ENCODE measurements around the gene LRRC10.
A peak's percentile ranks its signal among the peaks of the same experiment; 100 is the strongest.

LRRC10 gene, protein sequence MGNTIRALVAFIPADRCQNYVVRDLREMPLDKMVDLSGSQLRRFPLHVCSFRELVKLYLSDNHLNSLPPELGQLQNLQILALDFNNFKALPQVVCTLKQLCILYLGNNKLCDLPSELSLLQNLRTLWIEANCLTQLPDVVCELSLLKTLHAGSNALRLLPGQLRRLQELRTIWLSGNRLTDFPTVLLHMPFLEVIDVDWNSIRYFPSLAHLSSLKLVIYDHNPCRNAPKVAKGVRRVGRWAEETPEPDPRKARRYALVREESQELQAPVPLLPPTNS

DNA sequence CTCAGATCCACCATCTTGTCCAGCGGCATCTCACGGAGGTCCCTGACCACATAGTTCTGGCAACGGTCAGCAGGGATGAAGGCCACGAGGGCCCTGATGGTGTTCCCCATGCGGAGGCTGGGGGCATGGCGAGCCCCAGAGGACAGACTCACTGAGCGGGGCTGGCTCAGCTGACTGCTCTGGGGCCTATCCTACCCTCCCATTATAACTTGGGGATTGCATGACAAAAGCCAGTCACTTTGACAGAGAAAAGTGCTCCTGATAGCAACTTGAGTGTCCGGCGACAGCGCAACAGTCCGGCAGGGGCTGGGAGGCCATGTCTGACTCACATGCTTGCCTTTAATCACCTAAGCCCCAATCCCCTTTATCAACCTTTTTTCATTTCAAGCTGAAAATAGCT lies at the start of gene LRRC10:
TSS of gene LRRC10 (minus strand) at position 179 of the 400 bp plus-strand sequence. CDS start at position 110, 69 bp downstream.
- DNase-seq (ENCODE audit: low read depth), result no peak
- H3K4me3 ChIP-seq (ENCODE audit: low read depth, low read length), result no peak within 1 kb of the TSS

DNA sequence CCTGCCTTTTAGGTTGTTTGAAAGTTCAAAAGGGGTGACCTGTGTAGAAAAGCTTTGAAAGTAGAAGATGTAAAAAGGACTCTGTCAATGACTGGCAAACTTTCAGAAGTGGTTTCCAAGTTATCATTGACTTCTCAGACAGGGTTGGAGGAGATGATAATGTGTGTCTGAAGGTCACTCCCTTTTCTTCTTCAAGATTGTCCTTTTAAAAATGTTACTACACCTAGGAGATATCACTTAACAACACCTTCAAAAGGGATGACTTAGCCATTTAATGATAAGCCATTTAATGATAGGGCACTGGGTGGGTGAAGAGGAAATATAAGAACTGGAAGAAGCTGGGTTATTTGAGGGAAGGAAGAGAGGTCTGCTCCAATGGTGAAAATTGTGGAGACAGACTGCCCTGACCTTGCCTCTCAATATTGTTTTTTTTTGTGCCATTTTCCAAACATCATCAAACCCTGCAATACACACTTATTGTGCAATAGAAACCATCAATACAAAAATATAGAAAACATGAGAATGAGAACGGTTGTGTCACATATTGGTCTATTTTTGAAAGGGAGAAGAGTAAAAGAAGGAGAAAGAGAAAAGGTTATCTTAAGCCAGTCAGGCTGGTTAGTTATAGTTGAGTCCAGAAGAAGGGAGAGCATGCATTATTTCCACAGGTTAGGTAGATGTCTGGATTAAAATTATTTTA lies 49.6 kb upstream of the LRRC10 start:
- DNase-seq (ENCODE audit: low read depth), result no peak
- H3K4me3 ChIP-seq (ENCODE audit: low read depth, low read length), result no peak overlapping the region

DNA sequence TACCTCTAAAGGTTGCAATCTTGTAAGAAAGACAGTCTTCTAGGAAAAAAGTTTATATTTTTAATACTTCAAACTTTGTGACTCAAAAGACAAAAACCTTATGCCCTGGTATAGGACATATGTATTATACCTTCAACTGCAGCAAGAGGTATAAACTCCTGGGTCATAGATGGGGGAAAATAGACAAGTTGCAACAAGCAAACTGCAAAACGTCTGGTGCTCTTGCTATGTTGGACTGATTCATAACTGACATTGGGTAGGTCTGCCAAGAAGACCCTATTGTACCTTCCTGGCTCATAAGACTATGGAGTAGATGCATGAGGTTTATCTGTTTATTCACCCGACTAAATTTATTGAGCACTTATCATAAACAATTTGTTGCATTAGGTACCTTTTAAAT lies 47.5 kb upstream of the LRRC10 start:
- DNase-seq (ENCODE audit: low read depth), result no peak
- no peak overlapping the region for H3K4me3 ChIP-seq (ENCODE audit: low read depth, low read length)

DNA sequence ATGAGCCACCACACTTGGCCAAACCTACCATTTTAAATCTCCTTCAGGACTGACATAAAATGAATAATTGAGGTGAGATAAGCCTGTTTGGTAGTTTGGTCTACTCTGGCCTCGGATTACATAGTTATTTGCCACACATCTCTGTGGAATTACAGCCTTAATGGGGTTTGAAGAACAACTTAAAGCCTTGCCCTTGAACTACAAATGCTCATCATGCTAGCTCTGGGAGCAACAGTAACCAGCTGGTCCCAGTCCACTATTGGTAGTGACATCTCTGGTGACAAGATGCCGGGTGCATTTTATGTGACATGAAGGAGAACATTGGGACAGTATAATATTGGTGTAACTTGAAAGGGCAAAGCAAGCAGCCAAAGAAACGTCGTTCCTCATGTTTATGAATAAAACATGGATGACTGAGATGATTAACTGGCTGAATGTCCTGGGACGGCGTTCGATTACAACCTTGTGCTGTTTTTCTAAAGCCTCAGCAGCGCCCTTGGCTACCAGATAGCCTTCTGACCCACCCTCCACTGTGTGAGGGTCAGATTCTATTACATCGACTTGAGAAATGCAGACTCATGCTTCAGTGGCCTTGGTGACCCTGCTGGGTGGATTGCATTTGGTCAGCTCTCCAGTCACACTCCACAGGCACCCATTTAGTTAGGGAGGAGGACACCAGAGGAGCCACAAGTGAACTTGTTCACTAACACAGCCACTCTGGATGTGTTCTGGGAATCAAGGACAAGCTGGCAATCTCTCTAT lies 46.9 kb upstream of the LRRC10 start:
- no peak overlapping the region for H3K4me3 ChIP-seq (ENCODE audit: low read depth, low read length)
- no peak for DNase-seq (ENCODE audit: low read depth)

DNA sequence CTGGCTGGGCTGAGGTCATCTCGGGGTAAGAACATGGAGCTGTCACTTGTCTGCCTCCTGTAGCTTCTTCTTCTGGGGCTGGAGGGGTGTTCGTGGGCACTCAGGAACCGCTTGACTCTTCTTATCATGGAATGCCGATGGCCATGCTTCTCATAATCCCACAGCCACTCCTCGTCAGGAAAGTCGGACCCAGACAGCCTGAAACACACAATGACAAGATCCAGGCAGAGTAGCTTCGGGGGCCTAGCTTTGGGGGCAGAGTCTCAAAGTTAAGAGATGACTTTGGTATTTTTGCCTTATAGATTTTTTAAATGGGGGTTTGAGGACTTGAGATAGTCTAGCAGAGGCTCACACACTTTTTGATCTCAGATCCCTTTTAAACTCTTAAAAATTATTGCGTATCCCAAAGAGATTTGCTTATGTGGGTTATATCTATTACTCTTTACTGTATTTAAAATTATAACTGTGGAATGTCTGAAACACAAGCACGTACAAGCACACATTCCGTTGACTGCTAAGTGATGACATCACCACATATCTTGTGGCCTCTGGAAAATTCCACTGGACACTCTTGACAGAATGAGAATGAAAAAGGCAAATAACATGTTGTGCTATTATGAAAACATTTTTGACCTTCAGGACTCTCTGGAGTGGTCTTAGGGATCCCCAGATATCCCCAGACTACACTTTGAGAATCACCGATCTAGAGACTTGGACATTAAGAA lies 45.1 kb upstream of the LRRC10 start:
- DNase-seq (ENCODE audit: low read depth), result peak; percentile 49

DNA sequence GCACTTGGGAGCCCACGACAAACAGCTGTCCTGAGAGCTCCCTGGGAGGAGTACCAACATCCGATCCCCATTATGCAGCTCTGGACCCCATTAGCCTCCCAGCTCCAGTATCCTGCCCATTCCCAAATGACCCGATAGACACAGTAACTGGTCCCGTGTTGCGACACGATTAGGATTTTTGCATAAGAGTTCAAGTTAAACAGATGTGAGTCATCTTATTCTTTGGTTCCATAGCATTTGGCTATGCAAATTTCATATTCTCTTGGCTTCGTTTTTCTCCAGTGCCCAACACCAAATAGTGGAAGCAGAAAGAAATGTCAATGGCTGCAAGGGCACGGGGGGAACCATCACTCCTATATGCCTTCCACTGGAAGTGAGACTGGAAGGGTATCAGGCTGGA lies 43.0 kb upstream of the LRRC10 start:
- no peak overlapping the region for H3K4me3 ChIP-seq (ENCODE audit: low read depth, low read length)
- DNase-seq (ENCODE audit: low read depth), result peak; percentile 23

More for the DNA sequence above, 45.1 kb upstream of the LRRC10 start:
- H3K4me3 ChIP-seq (ENCODE audit: low read depth, low read length), result no peak overlapping the region

DNA sequence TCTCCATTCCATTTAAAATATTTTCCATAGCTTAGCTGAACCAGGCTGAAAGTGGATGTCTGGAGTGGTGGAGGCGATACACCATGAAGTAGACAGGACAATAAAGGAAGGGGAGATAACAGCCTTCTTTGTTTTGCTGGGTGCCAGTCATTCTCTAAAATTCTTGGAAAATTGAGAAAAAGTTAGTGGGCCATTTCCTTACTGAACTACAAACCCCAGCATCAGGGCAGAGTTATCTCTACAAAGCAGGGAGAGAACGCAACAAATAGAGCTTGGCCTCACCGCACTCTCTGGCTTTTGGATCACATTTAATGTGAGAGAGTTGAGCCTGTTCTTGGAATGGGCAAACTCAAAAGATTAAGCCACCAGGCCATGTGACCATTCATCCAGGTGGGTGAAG lies 41.2 kb upstream of the LRRC10 start:
- DNase-seq (ENCODE audit: low read depth), result no peak
- H3K4me3 ChIP-seq (ENCODE audit: low read depth, low read length), result no peak overlapping the region

DNA sequence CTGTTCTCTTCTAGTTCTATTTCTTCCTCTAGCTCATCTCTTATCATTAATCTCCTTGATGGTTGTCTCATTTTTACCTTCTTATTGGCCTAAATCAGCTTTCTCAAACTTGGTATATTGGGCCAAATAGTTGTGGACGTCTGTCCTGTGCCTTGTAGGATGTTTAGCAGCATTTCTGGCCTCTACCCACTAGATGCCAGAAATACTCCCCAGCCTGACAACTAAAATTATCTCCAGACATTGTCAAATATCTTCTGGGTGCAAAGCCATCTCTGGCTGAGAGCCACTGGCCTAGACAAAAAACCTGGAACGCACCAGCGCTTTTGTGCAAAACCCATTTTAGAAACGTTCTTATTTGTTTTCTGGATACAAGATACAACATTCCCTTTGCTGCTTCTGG lies 38.8 kb upstream of the LRRC10 start:
- H3K4me3 ChIP-seq (ENCODE audit: low read depth, low read length), result no peak overlapping the region
- no peak for DNase-seq (ENCODE audit: low read depth)

DNA sequence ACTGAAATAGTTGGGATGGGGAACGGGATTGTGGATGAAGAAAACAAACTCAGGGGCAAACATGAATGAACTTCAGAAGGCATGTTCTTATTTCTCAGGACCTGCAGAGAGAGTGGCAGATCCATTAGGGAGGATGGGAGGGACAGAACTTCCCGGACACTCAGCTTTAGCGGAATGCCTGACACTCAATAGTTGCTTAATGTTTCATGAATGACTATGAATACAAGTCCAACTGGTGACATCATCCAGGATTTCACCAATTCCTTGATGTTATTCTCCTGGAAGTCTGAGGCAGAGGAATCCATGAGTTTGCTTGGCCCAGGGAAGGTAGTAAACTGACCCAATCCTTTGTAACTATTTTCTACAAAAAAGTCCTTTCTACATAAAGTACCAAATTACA lies 37.8 kb upstream of the LRRC10 start:
- peak; percentile 83 for DNase-seq (ENCODE audit: low read depth)
- H3K4me3 ChIP-seq (ENCODE audit: low read depth, low read length), result no peak overlapping the region

DNA sequence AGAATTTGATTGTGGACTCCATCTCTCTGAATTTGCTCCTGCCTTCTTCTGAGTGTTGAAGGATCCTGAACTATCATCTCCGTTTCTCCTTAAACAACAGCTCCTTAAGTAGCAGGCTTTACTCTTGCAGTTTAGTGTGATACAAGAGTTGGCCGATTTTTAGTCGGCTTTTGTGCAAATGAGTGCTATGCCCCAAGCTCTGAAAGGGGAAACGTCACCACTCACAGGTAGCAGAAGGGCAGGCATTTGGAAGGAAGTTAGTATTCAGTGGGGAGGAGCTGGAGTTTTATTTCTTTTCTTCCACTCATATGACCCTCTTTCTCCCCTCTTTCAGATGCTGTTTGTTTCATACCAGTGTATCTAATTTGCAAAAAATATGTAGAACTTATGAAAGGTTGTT lies 36.5 kb upstream of the LRRC10 start:
- no peak overlapping the region for H3K4me3 ChIP-seq (ENCODE audit: low read depth, low read length)
- no peak for DNase-seq (ENCODE audit: low read depth)

DNA sequence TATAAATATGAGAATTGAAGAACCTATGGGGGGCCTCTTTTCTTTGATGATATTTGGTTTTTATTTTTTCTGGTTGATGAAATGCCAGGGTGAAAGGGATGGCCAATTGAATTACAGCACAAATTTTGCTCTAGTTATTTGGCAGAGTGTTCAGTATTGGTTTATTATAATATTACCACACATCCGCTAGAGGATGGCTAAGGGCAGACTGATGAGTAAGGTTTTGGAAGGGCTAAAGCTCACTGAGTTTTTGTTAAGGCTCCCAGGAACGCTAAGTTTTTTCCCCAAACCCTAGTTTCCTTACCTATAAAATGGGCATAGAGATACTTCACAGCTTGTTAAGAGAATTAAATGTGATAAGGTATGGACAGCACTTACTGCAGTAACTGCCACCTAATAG lies 34.3 kb upstream of the LRRC10 start:
- no peak overlapping the region for H3K4me3 ChIP-seq (ENCODE audit: low read depth, low read length)
- DNase-seq (ENCODE audit: low read depth), result no peak

DNA sequence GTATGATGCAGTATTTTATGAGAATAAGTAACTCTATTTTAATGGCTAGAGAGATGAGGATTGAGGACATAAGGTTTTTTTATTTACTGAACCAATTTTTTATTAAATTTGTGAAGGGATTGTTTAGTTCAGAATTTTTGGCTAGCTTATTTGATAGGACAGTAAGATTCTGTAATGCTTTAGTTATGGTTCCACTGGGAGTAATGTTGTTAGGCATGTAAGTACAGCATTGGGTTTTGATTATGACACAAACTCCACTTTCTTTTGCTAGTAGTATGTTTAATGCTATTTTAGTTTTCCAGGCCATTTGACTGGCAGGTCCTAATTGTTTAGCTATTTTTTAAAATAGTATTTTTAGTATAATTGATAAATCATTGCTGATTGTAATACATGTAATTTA lies 33.8 kb upstream of the LRRC10 start:
- no peak for DNase-seq (ENCODE audit: low read depth)
- no peak overlapping the region for H3K4me3 ChIP-seq (ENCODE audit: low read depth, low read length)

DNA sequence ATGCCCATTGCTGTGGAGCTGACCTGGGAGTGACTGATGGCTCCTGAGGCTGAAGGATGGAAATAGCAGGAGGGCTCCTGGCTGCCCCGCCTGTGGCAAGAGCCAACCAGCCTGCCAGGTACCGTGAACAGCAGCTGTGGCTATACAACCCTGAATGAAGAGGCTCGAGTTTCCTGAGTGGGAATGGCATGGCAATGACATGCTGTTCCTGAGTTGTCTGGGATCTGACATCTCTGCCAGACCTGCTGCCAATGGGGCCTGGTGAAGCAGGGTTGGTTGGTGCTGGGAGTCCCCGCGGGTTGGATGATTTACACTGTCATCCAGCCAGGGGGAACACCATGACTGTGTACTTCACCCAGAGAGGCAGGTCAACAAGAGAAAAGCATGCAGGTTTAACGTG lies 31.8 kb upstream of the LRRC10 start:
- no peak overlapping the region for H3K4me3 ChIP-seq (ENCODE audit: low read depth, low read length)
- no peak for DNase-seq (ENCODE audit: low read depth)

DNA sequence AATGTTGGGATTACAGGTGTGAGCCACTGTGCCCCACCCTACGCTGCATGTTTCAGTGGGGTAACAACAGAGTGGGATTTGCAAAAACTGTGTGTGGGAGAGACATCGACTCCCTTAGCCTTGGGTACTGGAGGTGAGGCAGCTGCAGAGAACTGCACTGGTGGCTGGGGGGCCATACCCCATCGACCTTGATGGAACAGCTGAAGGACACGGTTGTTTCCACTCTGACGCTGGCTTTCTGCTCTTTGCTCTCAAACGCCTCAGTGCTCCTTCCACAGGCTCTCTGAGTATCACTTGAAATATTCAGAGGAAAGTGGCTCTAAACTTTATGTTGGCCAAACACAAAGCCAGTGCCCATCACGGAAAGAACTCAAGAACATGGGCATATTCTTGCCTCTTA lies 30.8 kb upstream of the LRRC10 start:
- DNase-seq (ENCODE audit: low read depth), result no peak
- H3K4me3 ChIP-seq (ENCODE audit: low read depth, low read length), result no peak overlapping the region

DNA sequence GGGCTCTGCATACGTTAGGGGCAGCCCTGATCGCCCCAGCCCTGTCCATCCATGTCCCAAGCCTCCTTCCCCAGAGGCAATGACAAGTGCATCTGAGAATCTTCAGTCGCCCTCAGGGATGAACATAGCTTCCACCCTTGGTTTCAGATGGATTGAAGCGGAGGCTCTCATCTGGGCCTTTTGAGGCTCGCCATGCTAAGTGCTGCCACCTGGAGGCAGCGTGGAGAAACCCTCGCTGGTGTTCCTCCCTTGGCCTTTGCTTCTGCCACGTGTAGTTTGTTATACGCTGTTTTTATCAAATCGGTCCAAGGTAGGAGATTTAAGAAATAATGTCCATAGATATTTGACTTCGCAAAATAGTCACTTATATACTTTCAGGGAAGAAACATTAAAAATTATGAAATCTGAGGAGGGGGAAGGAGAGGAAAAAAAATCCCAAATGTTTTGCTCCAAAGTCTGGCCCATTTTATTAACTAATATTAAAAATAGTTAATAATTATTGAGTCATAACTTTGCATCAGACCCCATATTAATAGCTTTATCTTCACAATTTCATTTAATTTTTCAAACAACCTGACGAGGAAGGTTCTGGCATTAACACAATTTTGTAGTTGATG lies 28.8 kb upstream of the LRRC10 start:
- no peak overlapping the region for H3K4me3 ChIP-seq (ENCODE audit: low read depth, low read length)
- peak; percentile 13 for DNase-seq (ENCODE audit: low read depth)

DNA sequence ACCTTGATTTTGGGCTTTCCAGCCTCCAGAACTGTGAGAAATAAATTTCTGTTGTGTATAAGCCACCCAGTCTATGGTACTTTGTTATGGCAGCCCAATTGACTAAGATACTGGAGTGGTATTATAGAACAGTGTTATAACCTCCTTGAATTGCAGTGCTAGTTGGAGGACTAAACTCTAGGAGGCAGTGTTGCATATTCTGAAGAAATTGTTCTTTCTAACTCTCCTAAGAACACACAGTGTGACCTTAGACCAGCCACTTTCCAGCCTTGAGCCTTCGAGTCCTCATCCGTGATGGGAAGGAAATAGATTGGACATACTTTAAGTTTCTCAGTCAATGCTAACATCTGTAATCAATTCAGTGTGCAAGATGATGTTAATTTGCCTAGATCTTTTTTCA lies 22.4 kb upstream of the LRRC10 start:
- no peak overlapping the region for H3K4me3 ChIP-seq (ENCODE audit: low read depth, low read length)
- DNase-seq (ENCODE audit: low read depth), result no peak

DNA sequence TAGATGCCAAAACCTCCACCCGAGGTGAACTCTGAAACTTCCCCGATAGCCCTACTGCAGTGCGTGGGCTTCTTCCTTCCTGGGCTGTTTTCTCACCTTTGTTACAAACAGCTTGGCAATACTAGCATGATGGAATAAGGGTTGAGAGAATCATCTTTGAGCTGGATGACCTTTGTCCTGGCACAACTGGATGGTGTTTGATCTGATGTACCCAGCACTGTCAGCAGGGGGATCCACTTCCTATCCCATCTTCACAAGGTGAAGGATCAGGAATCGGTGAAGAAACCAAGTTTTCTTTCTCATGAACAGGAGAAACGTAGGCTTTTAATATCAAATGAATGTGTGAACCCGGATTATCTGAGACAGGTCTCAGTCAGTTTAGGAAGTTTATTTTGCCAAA lies 19.5 kb upstream of the LRRC10 start:
- no peak for DNase-seq (ENCODE audit: low read depth)
- H3K4me3 ChIP-seq (ENCODE audit: low read depth, low read length), result no peak overlapping the region

DNA sequence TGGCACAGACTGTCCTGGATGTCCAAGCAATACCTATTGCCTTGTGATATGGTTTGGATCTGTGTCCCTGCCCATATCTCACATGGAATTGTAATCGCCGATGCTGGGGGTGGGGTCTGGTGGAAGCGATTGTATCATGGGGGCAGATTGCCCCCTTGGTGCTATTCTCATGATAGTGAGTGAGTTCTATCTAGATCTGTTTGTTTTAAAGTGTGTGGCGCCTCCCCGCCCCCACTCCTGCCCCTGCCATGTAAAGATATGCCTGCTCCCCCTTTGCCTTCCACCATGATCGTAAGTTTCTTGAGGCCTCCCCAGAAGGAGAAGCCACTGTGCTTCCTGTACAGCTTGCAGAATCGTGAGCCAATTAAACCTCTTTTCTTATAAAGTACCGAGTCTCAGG lies 16.8 kb upstream of the LRRC10 start:
- no peak for DNase-seq (ENCODE audit: low read depth)
- no peak overlapping the region for H3K4me3 ChIP-seq (ENCODE audit: low read depth, low read length)

DNA sequence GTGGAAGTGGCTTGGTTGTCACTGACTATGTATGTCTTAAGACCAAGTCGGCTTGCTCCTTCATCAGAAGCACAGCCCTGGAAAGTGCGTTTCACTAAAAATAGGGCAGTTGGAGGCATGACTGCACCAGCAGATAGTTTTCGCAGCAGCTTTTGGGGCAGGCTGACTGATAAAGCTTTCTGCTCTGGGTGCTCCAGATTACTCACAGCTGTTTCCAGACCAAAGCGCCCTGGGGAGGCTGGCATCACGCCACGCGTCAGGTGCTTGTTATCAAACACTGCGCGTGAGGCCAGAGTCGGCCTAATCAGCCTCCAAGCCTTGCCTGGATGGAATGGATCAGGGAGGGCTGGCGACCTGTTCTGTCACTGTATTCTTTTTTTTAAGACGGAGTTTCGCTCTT lies 13.3 kb upstream of the LRRC10 start:
- H3K4me3 ChIP-seq (ENCODE audit: low read depth, low read length), result no peak overlapping the region
- DNase-seq (ENCODE audit: low read depth), result no peak

DNA sequence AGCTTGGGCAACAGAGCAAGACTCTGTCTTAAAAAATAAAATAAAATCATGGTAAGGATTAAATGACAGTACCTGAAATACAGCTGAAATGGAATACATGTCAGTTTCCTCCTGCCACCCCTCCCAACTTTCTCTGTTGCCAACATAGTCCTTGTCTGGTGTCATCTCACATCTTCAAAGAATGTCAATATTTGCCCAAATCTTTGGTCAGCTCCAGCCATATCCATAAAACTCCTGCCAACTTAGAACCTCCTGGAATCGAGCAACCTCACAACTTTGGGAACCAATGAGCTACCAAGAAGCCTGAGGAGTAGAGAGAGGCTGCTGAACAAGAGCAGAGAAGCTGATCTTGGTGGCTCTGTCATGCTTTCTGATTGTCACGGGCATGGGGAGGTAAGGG lies 10.8 kb upstream of the LRRC10 start:
- no peak overlapping the region for H3K4me3 ChIP-seq (ENCODE audit: low read depth, low read length)
- no peak for DNase-seq (ENCODE audit: low read depth)
